LNCaP clone FGC (cell line): ENCODE measurements around the gene PWWP2A.
"Not testable (repeated sequence)": the region's sequence is repeated elsewhere in the genome, so short reads cannot be mapped to it uniquely, and the experiment has no call there.

Experiments used
- DNase-seq: peaks from one replicate; pipeline ENCODE4 v3.0.0-alpha.2; 2011; ENCODE audit warnings: low read depth
- H3K4me3 ChIP-seq: 2 replicates; pipeline ENCODE4 v1.5.1; 2011; ENCODE audit warnings: mild to moderate bottlenecking, low read depth, low read length, control low read depth
- CTCF ChIP-seq: IDR thresholded peaks from 2 replicates; pipeline ENCODE4 v1.5.1; 2012; ENCODE audit warnings: mild to moderate bottlenecking; ENCODE audit not compliant: control insufficient read depth, insufficient read depth; ENCODE audit errors: extremely low read depth

The PWWP2A gene

DNA sequence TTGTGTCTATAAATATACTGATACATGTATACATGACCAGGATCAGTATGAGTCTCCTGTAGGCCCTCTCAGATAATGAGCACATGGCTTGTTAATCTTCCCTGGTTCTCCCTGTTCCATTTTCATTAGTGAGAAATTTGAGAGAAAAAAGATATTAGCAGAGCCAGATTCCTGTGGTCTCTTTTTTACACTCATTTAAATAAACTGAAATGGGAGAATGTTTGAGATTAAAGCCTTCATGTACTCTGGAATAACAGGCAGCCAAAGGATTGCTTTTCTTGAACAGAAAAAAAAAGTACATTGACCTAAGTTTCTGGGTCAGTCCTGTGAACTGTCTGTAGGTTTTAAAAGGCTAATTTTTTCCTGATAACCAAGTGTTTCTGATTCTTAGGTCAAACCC lies 44.2 kb downstream of the PWWP2A start:
- no peak for TF ChIP-seq CTCF
- DNase-seq, result no peak
- H3K4me3 ChIP-seq, result no peak overlapping the region

- DNase-seq, result no peak
- no peak for TF ChIP-seq CTCF
- H3K4me3 ChIP-seq, result no peak overlapping the region
Measured at GRCh38 chr5:160071916-160072315, 47.3 kb downstream of the PWWP2A start.

DNA sequence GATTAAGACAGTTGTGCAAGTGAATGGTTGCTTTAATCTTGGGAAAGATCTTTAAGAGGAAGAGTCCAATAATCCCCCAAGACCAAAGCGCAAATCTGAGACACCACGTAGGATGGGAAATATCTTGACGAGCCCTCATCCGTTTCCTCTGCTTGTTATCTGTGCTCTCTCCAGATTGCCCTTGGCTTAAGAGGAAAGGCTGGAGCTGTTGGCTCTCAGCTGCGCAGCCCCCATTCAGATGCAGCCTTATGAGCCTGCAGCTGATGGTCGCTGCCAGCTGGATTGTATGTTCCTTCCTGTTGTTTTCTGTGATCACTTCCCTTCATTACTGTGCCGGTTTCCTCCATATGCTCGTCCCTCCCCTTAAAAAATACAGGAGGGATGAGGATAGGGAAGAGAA lies 47.7 kb downstream of the PWWP2A start:
- no peak for TF ChIP-seq CTCF
- H3K4me3 ChIP-seq, result no peak overlapping the region
- no peak for DNase-seq

- H3K4me3 ChIP-seq, DNase-seq: not testable (repeated sequence)
Measured at GRCh38 chr5:160069120-160069519, 50.1 kb downstream of the PWWP2A start.

GRCh38 chr5:160064995-160065614 lies 54.1 kb downstream of the PWWP2A start:
- no peak for TF ChIP-seq CTCF
- peak; percentile 90 for DNase-seq

GRCh38 chr5:160064417-160064810 lies 54.8 kb downstream of the PWWP2A start:
- no peak for TF ChIP-seq CTCF
- no peak overlapping the region for H3K4me3 ChIP-seq
- no peak for DNase-seq

More at GRCh38 chr5:160064995-160065614, 54.1 kb downstream of the PWWP2A start:
- peak overlapping the region; percentile 13; the same call in 1 of the 2 replicates for H3K4me3 ChIP-seq

- H3K4me3 ChIP-seq, result no peak overlapping the region
- DNase-seq, result no peak
- TF ChIP-seq CTCF, result no peak
Measured at GRCh38 chr5:160061770-160062169, 57.5 kb downstream of the PWWP2A start.
